Measurements from ENCODE around the gene OTC. TPM values are rescaled to one million over a fixed set of nuclear protein-coding genes. Genes with fewer than 3 reads are reported as not detected.

The OTC gene
- total and polyA plus RNA-seq, 11 donors = 0.08 TPM; not detected in 10

- intact Hi-C loops (cut with DNase I) = no loop called here
- Histone ChIP-seq H3K9me3 (no peaks in the 10 kb centered on the region), H3K4me3 (no peak overlapping the region), H3K27me3 (no peaks in the 10 kb centered on the region), H3K27ac (no peak overlapping the region), H3K4me1 (no peaks in the 10 kb centered on the region), H3K36me3 (peaks cover 0 to 34% (median 0%) of the 10 kb centered on the region in 9 donors)
- TF ChIP-seq CTCF (IDR thresholded peaks at IDR 0.05) (no peak), POLR2A (IDR thresholded peaks at IDR 0.05) (no peak)
- DNase-seq (no peak), ATAC-seq (no peak)
- WGBS, 4 donors = 77 to 90% (median 87%) methylated on average over 4 of the region's 4 CpGs
These were observed 40.0 kb upstream of the OTC start for GRCh38 chrX:38312436-38312835.

- no peak overlapping the region for H3K4me3 ChIP-seq
- no peaks in the 10 kb centered on the region for H3K4me1 ChIP-seq
- DNase-seq (no peak), ATAC-seq (no peak)
- intact Hi-C loops (cut with DNase I) = no loop called here
- WGBS, 4 donors = 86 to 99% (median 91%) methylated on average over 4 of the region's 4 CpGs
- no peaks in the 10 kb centered on the region for H3K9me3 ChIP-seq
- H3K36me3 ChIP-seq = peaks cover 0 to 37% (median 2%) of the 10 kb centered on the region in 9 donors
- no peaks in the 10 kb centered on the region for H3K27me3 ChIP-seq
- no peak overlapping the region for H3K27ac ChIP-seq
- TF ChIP-seq POLR2A (IDR thresholded peaks at IDR 0.05) (no peak), CTCF (IDR thresholded peaks at IDR 0.05) (no peak)
These were observed 39.2 kb upstream of the OTC start for GRCh38 chrX:38313190-38313589.

GRCh38 chrX:38315186-38315585 is 37.2 kb upstream of the OTC start:
- intact Hi-C loops (cut with DNase I) = no loop called here
- TF ChIP-seq CTCF (IDR thresholded peaks at IDR 0.05) = no peak
- WGBS, 4 donors = 80 to 99% (median 91%) methylated on average over 7 of the region's 7 CpGs

GRCh38 chrX:38318196-38318595 is 34.2 kb upstream of the OTC start:
- H3K27ac ChIP-seq = no peak overlapping the region
- H3K9me3 ChIP-seq = no peaks in the 10 kb centered on the region
- H3K4me3 ChIP-seq = no peak overlapping the region
- 63 to 95% (median 79%) methylated on average over 3 of the region's 3 CpGs for WGBS, 4 donors
- no peak for ATAC-seq
- no peaks in the 10 kb centered on the region for H3K4me1 ChIP-seq
- intact Hi-C loops (cut with DNase I) = no loop called here
- no peak for DNase-seq
- TF ChIP-seq POLR2A (IDR thresholded peaks at IDR 0.05) (no peak), CTCF (IDR thresholded peaks at IDR 0.05) (no peak)
- H3K36me3 ChIP-seq = peaks cover 0 to 31% (median 2%) of the 10 kb centered on the region in 9 donors
- H3K27me3 ChIP-seq = peaks cover 0 to under 1% (median 0%) of the 10 kb centered on the region in 9 donors

More at GRCh38 chrX:38315186-38315585, 37.2 kb upstream of the OTC start:
- H3K4me3 ChIP-seq = no peak overlapping the region
- no peak for DNase-seq
- H3K4me1 ChIP-seq = no peaks in the 10 kb centered on the region
- no peak overlapping the region for H3K27ac ChIP-seq
- H3K27me3 ChIP-seq = no peaks in the 10 kb centered on the region
- H3K9me3 ChIP-seq = no peaks in the 10 kb centered on the region
- no peak for ATAC-seq
- peaks cover 0 to 32% (median 2%) of the 10 kb centered on the region in 9 donors for H3K36me3 ChIP-seq

All from heart left ventricle (tissue), 16 donors.